Heart left ventricle (tissue), 16 donors: Measurements from ENCODE around the gene NTNG2. TPM values are rescaled to one million over a fixed set of nuclear protein-coding genes. Genes with fewer than 3 reads are reported as not detected.

Source experiments
- ATAC-seq, 4 donors: fragments of 200-7000 bp; cut with Tn5 transposase; one replicate each; pipeline ENCODE4 v1.9.1; 2020 to 2022; ENCODE audit warnings: moderate library complexity in 4 of 4, mild to moderate bottlenecking in 3 of 4, moderate number of reproducible peaks in 1 of 4
- DNase-seq, 5 donors: peaks; one replicate each; pipeline ENCODE4 v3.0.0-alpha.2; 2020
- H3K27ac ChIP-seq, 12 donors: fragments of 200-600 bp; sonication (generic) in 4 of 12; one replicate each; pipeline versions ENCODE4 v1.5.0 to v1.8.0; 2016 to 2022; ENCODE audit warnings: mild to moderate bottlenecking in 2 of 12
- H3K27me3 ChIP-seq, 9 donors: fragments of 200-600 bp; sonication (generic) in 2 of 9; one replicate each; pipeline versions ENCODE4 v1.5.1 to v1.8.0; 2016 to 2022; ENCODE audit warnings: mild to moderate bottlenecking in 3 of 9
- H3K36me3 ChIP-seq, 9 donors: fragments of 200-600 bp; sonication (generic) in 2 of 9; one replicate each; pipeline versions ENCODE4 v1.5.0 to v1.8.0; 2018 to 2022; ENCODE audit warnings: mild to moderate bottlenecking in 2 of 9
- H3K4me1 ChIP-seq, 12 donors: fragments of 200-600 bp; sonication (generic) in 4 of 12; one replicate each; pipeline versions ENCODE4 v1.5.0 to v1.8.0; 2016 to 2022; ENCODE audit warnings: mild to moderate bottlenecking in 3 of 12
- H3K4me3 ChIP-seq, 12 donors: fragments of 200-600 bp; sonication (generic) in 4 of 12; one replicate each; pipeline versions ENCODE4 v1.5.0 to v1.8.0; 2017 to 2022; ENCODE audit warnings: mild to moderate bottlenecking in 9 of 12, moderate library complexity in 4 of 12
- H3K9me3 ChIP-seq, 12 donors: fragments of 200-600 bp; sonication (generic) in 4 of 12; one replicate each; pipeline versions ENCODE4 v1.5.0 to v1.8.0; 2016 to 2022; ENCODE audit warnings: mild to moderate bottlenecking in 1 of 12
- POLR2A ChIP-seq, 2 donors: fragments of 450-650 bp; IDR thresholded peaks; one replicate each; pipeline ENCODE4 v1.6.1; 2017; ENCODE audit warnings: antibody characterized with exemption in 2 of 2, mild to moderate bottlenecking in 2 of 2, moderate library complexity in 2 of 2
- WGBS, 4 donors: extraction: QIAGEN DNeasy Blood & Tissue Kit in 2 of 4; methylation state at CpG; one replicate each; pipeline versions ENCODE4 v1.1.5 to v1.1.7; 2013 to 2018; 5-methylcytosine and 5-hydroxymethylcytosine counted together
- intact Hi-C, 10 donors: fragments of 100-400 bp; cut with DNase I; formaldehyde crosslinking; loops; one replicate each; pipeline versions ENCODE4 v1.11.1 to v1.14.2; 2022
- polyA plus RNA-seq, 2 donors: library from polyadenylated mRNA; stranded (reverse); fragments of 200-250 nt; gene quantifications; one replicate each; pipeline ENCODE4 v1.2.3, GENCODE V29; 2013
- total RNA-seq, 9 donors: library from RNA; depleted of rRNA in 2 of 9; stranded (reverse); fragments of >200 nt in 2 of 9; fragmentation: NEBNext Ultra II Directional in 3 of 9; extraction: Animal tissue kit (Norgen Biotek cat#: 25700) in 3 of 9; gene quantifications; one replicate each; pipeline versions ENCODE4 v1.1.0 to v1.2.4, GENCODE V29; 2016 to 2023
- TF ChIP-seq, protein P1 (sequence below), 12 donors: fragments of 200-600 bp; sonication (generic) in 4 of 12; IDR thresholded peaks; one replicate each; pipeline versions ENCODE4 v1.5.0 to v1.8.0; 2018 to 2022; ENCODE audit warnings: antibody characterized with exemption in 12 of 12, mild to moderate bottlenecking in 5 of 12
- donor health status: ischemic (EF 13 %, LVEDD 7.1; RV severe dilation, severe dysfunction).
- donor health status: healthy with polysubstance abuse.
- donor health status: DM: no; HTN: yes; CAD: no.
- donor health status: DM: no; HTN: no; CAD: no.
- donor health status: ischemic (EF 25% LVEDD 6.9; RV normal size, moderate dysfunction).
- donor health status: ischemic (EF 25% LVEDD 5.7; RV mildly dilated, moderate dysfunction).
- donor health status: healthy.
- donor health status: DM: yes; HTN: yes; CAD: no.
- donor health status: ischemic (EF 35%, LVEDD 5.7; RV mildly dilated, moderate dysfunction).
- donor health status: nonischemic (EF 11% LVEDD 7.7; RV severe dilation, severe dysfunction).
- donor health status: DM: yes; HTN: yes; CAD: no.
- donor health status: PGD.
- donor health status: ischemic (EF 29% LVEDD 5.4; RV normal size, mild dysfunction).
- donor health status: nonischemic (EF 23%, LVEDD 6.1; RV moderate dilation, normal function).

NTNG2 gene
- total and polyA plus RNA-seq, 11 donors: 0.28 to 4.1 (median 2.2) TPM

DNA sequence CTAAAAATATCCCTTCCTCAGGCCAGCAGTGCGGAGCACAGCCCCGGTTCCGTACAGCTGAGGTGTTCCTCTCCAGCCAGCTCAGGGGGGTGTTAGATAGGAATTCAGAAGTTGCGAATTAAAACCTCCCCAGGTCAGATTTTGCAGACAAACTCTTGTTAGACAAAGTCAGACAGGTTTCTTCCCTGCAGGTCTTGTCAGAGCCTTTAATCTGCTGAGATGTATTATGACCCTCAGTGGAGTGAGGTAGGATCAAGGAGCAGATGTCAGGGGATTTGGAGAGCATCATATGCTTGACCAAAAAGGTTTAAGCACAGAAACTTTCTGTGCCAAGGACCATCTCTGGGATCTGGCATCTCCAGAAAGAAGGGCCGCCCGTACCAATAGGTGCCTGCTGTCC, 60.1 kb downstream of the NTNG2 start:
- intact Hi-C loops: no loop called here
- Histone ChIP-seq H3K4me1 (peaks cover 0 to 26% (median 0%) of the 10 kb centered on the region in 12 donors), H3K9me3 (no peaks in the 10 kb centered on the region), H3K36me3 (no peaks in the 10 kb centered on the region), H3K4me3 (no peak overlapping the region), H3K27ac (no peak overlapping the region), H3K27me3 (peaks cover 0 to 3% (median 0%) of the 10 kb centered on the region in 9 donors)
- TF ChIP-seq, protein P1, sequence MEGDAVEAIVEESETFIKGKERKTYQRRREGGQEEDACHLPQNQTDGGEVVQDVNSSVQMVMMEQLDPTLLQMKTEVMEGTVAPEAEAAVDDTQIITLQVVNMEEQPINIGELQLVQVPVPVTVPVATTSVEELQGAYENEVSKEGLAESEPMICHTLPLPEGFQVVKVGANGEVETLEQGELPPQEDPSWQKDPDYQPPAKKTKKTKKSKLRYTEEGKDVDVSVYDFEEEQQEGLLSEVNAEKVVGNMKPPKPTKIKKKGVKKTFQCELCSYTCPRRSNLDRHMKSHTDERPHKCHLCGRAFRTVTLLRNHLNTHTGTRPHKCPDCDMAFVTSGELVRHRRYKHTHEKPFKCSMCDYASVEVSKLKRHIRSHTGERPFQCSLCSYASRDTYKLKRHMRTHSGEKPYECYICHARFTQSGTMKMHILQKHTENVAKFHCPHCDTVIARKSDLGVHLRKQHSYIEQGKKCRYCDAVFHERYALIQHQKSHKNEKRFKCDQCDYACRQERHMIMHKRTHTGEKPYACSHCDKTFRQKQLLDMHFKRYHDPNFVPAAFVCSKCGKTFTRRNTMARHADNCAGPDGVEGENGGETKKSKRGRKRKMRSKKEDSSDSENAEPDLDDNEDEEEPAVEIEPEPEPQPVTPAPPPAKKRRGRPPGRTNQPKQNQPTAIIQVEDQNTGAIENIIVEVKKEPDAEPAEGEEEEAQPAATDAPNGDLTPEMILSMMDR (IDR thresholded peaks at IDR 0.05): no peak
- TF ChIP-seq POLR2A (IDR thresholded peaks at IDR 0.05): no peak
- DNase-seq: no peak
- WGBS, 4 donors: 76 to 84% (median 82%) methylated on average over 6 of the region's 6 CpGs
- ATAC-seq: no peak

DNA sequence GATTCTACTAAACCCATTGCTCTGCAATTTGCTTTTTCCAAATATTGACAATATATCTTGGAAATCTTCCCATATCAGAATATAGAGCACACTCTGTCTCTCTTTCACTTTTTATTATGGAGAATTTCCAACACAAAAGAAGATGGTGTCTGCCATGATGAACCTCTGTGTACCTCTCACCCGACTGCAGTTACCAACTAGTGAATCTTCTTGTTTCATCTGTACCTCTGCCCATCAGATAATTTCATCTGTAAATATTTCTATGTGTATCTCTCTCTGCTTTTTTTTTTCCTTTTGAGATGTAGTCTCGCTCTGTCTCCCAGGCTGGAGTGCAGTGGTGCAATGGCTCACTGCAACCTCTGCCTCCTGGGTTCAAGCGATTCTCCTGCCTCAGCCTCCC, 62.8 kb downstream of the NTNG2 start:
- intact Hi-C loops: no loop called here
- peaks cover 0 to 10% (median 0%) of the 10 kb centered on the region in 9 donors for H3K27me3 ChIP-seq
- H3K4me1 ChIP-seq: peaks cover 0 to 14% (median 0%) of the 10 kb centered on the region in 12 donors
- TF ChIP-seq, protein P1 (IDR thresholded peaks at IDR 0.05): no peak
- no peak for TF ChIP-seq POLR2A (IDR thresholded peaks at IDR 0.05)
- WGBS, 4 donors: 81 to 93% (median 89%) methylated on average over 3 of the region's 3 CpGs
- DNase-seq: no peak
- no peaks in the 10 kb centered on the region for H3K36me3 ChIP-seq
- no peaks in the 10 kb centered on the region for H3K9me3 ChIP-seq
- no peak overlapping the region for H3K27ac ChIP-seq
- no peak overlapping the region for H3K4me3 ChIP-seq
- no peak for ATAC-seq

DNA sequence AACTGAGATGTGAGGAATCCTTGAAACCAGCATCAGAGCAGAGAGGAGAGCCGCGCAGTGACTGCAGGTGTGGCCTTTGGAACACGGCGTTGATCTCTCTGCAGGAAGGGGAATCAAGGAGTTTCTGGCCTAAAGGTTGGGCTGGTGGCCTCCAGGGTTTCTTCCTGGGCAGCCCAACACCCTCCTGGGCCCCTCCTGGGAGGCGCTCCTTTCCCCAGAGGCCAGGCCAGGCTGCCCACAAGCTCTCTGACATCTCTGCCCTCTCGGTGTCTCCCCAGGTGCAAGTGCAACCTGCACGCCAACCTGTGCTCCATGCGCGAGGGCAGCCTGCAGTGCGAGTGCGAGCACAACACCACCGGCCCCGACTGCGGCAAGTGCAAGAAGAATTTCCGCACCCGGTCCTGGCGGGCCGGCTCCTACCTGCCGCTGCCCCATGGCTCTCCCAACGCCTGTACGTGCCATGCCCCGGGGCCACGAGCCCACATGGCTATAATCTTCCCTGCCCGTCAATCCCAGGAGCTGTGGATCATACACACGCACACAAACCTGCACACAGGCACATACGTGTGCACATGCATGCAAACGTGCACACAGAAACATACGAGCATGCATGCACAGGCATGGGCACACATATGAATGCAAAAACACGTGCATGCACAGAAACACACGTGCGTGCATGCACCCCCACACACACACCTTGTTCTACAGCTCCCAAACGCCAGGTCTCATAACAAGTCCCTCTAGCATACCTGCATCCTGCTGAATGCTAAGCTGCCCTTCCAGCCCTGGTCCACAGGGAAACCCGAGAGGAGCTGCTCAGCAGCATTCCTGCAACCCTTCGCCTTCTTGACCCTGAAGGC, 64.9 kb downstream of the NTNG2 start:
- H3K9me3 ChIP-seq: no peaks in the 10 kb centered on the region
- no peak overlapping the region for H3K4me3 ChIP-seq
- H3K27me3 ChIP-seq: peaks cover 0 to 16% (median 0%) of the 10 kb centered on the region in 9 donors
- 82 to 90% (median 85%) methylated on average over 29 to 34 of the region's 34 CpGs for WGBS, 4 donors
- no peak overlapping the region for H3K27ac ChIP-seq
- DNase-seq: peak in 1 of 5 donors; percentile 55
- intact Hi-C loops: no loop called here
- TF ChIP-seq POLR2A (IDR thresholded peaks at IDR 0.05): no peak
- TF ChIP-seq, protein P1 (IDR thresholded peaks at IDR 0.05): no peak
- no peaks in the 10 kb centered on the region for H3K36me3 ChIP-seq
- ATAC-seq: no peak
- H3K4me1 ChIP-seq: peaks cover 0 to 14% (median 0%) of the 10 kb centered on the region in 12 donors

DNA sequence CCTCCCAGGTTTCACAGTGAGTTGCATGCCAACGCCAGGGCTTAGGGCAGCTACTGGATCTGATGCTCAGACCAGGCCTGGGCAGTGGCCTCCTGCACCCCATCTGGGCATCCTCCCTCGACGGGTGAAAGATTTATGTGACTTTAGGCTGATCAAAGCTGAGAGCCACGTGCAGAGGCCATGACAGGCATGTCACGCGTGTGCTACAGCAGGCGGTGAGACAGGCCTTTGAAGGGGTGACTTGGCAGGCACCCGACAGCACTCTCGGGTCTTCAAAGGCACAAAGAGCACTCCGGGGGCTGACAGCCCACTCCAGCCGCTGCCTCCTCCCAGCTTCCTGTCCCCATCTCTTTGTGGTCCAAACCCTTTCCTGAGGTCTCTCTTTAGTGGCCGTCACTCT, 66.2 kb downstream of the NTNG2 start:
- no peaks in the 10 kb centered on the region for H3K9me3 ChIP-seq
- ATAC-seq (no peak), DNase-seq (no peak)
- TF ChIP-seq, protein P1 (IDR thresholded peaks at IDR 0.05): no peak
- no peak for TF ChIP-seq POLR2A (IDR thresholded peaks at IDR 0.05)
- no peaks in the 10 kb centered on the region for H3K36me3 ChIP-seq
- H3K27me3 ChIP-seq: peaks cover 0 to 16% (median 0%) of the 10 kb centered on the region in 9 donors
- intact Hi-C loops: no loop called here
- peaks cover 0 to 14% (median 0%) of the 10 kb centered on the region in 12 donors for H3K4me1 ChIP-seq
- WGBS, 4 donors: 47 to 57% (median 52%) methylated on average over 4 to 12 of the region's 12 CpGs
- H3K4me3 ChIP-seq: no peak overlapping the region
- H3K27ac ChIP-seq: no peak overlapping the region
